ENCODE results near the gene EPHB1.

The EPHB1 gene

GRCh38 chr3:134810052-134810435 lies 15.0 kb downstream of the EPHB1 start:
- no peaks in the 10 kb centered on the region for H3K9me3 Mint-ChIP-seq
- H3K36me3 Mint-ChIP-seq (ENCODE audit: low read depth), result no peaks in the 10 kb centered on the region
- H3K4me3 Mint-ChIP-seq, result no peak overlapping the region
- no peak overlapping the region for H3K27ac Mint-ChIP-seq
- H3K4me1 Mint-ChIP-seq (ENCODE audit: low read depth), result no peaks in the 10 kb centered on the region
- no peaks in the 10 kb centered on the region for H3K27me3 Mint-ChIP-seq

- Mint-ChIP-seq H3K27ac (no peak overlapping the region), H3K27me3 (no peaks in the 10 kb centered on the region), H3K36me3 (ENCODE audit: low read depth) (no peaks in the 10 kb centered on the region), H3K9me3 (no peaks in the 10 kb centered on the region), H3K4me1 (ENCODE audit: low read depth) (no peaks in the 10 kb centered on the region), H3K4me3 (no peak overlapping the region)
Observed at GRCh38 chr3:134810850-134811249, 15.8 kb downstream of the EPHB1 start.

- no peaks in the 10 kb centered on the region for H3K9me3 Mint-ChIP-seq
- no peaks in the 10 kb centered on the region for H3K36me3 Mint-ChIP-seq (ENCODE audit: low read depth)
- H3K27me3 Mint-ChIP-seq, result no peaks in the 10 kb centered on the region
Observed at GRCh38 chr3:134813618-134814017, 18.6 kb downstream of the EPHB1 start.

GRCh38 chr3:134815519-134815918 lies 20.5 kb downstream of the EPHB1 start:
- peaks cover 8% of the 10 kb centered on the region for H3K27me3 Mint-ChIP-seq

More at GRCh38 chr3:134813618-134814017, 18.6 kb downstream of the EPHB1 start:
- Mint-ChIP-seq H3K4me3 (no peak overlapping the region), H3K4me1 (ENCODE audit: low read depth) (no peaks in the 10 kb centered on the region), H3K27ac (no peak overlapping the region)

GRCh38 chr3:134816623-134817022 lies 21.6 kb downstream of the EPHB1 start:
- Mint-ChIP-seq H3K27ac (no peak overlapping the region), H3K4me3 (no peak overlapping the region), H3K27me3 (peaks cover 8% of the 10 kb centered on the region), H3K9me3 (no peaks in the 10 kb centered on the region), H3K36me3 (ENCODE audit: low read depth) (no peaks in the 10 kb centered on the region), H3K4me1 (ENCODE audit: low read depth) (no peaks in the 10 kb centered on the region)

More at GRCh38 chr3:134815519-134815918, 20.5 kb downstream of the EPHB1 start:
- no peaks in the 10 kb centered on the region for H3K36me3 Mint-ChIP-seq (ENCODE audit: low read depth)
- H3K4me1 Mint-ChIP-seq (ENCODE audit: low read depth), result no peaks in the 10 kb centered on the region
- no peak overlapping the region for H3K27ac Mint-ChIP-seq
- no peak overlapping the region for H3K4me3 Mint-ChIP-seq
- no peaks in the 10 kb centered on the region for H3K9me3 Mint-ChIP-seq

- Mint-ChIP-seq H3K4me1 (ENCODE audit: low read depth) (no peaks in the 10 kb centered on the region), H3K4me3 (no peak overlapping the region), H3K27ac (no peak overlapping the region), H3K36me3 (ENCODE audit: low read depth) (no peaks in the 10 kb centered on the region), H3K9me3 (no peaks in the 10 kb centered on the region), H3K27me3 (peaks cover 8% of the 10 kb centered on the region)
Observed at GRCh38 chr3:134817297-134817696, 22.2 kb downstream of the EPHB1 start.

- Mint-ChIP-seq H3K27me3 (peaks cover 8% of the 10 kb centered on the region), H3K27ac (no peak overlapping the region), H3K36me3 (ENCODE audit: low read depth) (no peaks in the 10 kb centered on the region), H3K9me3 (no peaks in the 10 kb centered on the region), H3K4me3 (no peak overlapping the region), H3K4me1 (ENCODE audit: low read depth) (no peaks in the 10 kb centered on the region)
Observed at GRCh38 chr3:134820994-134821393, 25.9 kb downstream of the EPHB1 start.

- H3K36me3 Mint-ChIP-seq (ENCODE audit: low read depth), result no peaks in the 10 kb centered on the region
- H3K4me1 Mint-ChIP-seq (ENCODE audit: low read depth), result no peaks in the 10 kb centered on the region
- H3K9me3 Mint-ChIP-seq, result no peaks in the 10 kb centered on the region
- H3K4me3 Mint-ChIP-seq, result no peak overlapping the region
- H3K27ac Mint-ChIP-seq, result no peak overlapping the region
- H3K27me3 Mint-ChIP-seq, result peaks cover 8% of the 10 kb centered on the region
Observed at GRCh38 chr3:134822090-134822489, 27.0 kb downstream of the EPHB1 start.

GRCh38 chr3:134823679-134824078 lies 28.6 kb downstream of the EPHB1 start:
- H3K4me1 Mint-ChIP-seq (ENCODE audit: low read depth), result no peaks in the 10 kb centered on the region

GRCh38 chr3:134824791-134825190 lies 29.7 kb downstream of the EPHB1 start:
- no peaks in the 10 kb centered on the region for H3K9me3 Mint-ChIP-seq

More at GRCh38 chr3:134823679-134824078, 28.6 kb downstream of the EPHB1 start:
- no peak overlapping the region for H3K4me3 Mint-ChIP-seq
- H3K9me3 Mint-ChIP-seq, result no peaks in the 10 kb centered on the region
- no peaks in the 10 kb centered on the region for H3K36me3 Mint-ChIP-seq (ENCODE audit: low read depth)
- H3K27me3 Mint-ChIP-seq, result peaks cover 12% of the 10 kb centered on the region
- H3K27ac Mint-ChIP-seq, result no peak overlapping the region

GRCh38 chr3:134827213-134827612 lies 32.2 kb downstream of the EPHB1 start:
- Mint-ChIP-seq H3K36me3 (ENCODE audit: low read depth) (no peaks in the 10 kb centered on the region), H3K4me3 (no peak overlapping the region), H3K4me1 (ENCODE audit: low read depth) (no peaks in the 10 kb centered on the region), H3K27ac (no peak overlapping the region), H3K27me3 (peaks cover 4% of the 10 kb centered on the region), H3K9me3 (no peaks in the 10 kb centered on the region)

More at GRCh38 chr3:134824791-134825190, 29.7 kb downstream of the EPHB1 start:
- H3K4me3 Mint-ChIP-seq, result no peak overlapping the region
- no peaks in the 10 kb centered on the region for H3K4me1 Mint-ChIP-seq (ENCODE audit: low read depth)
- H3K36me3 Mint-ChIP-seq (ENCODE audit: low read depth), result no peaks in the 10 kb centered on the region
- H3K27me3 Mint-ChIP-seq, result peaks cover 8% of the 10 kb centered on the region
- H3K27ac Mint-ChIP-seq, result no peak overlapping the region

GRCh38 chr3:134829721-134830120 lies 34.7 kb downstream of the EPHB1 start:
- Mint-ChIP-seq H3K27me3 (peaks cover 4% of the 10 kb centered on the region), H3K4me3 (no peak overlapping the region), H3K27ac (no peak overlapping the region), H3K9me3 (no peaks in the 10 kb centered on the region), H3K4me1 (ENCODE audit: low read depth) (no peaks in the 10 kb centered on the region), H3K36me3 (ENCODE audit: low read depth) (no peaks in the 10 kb centered on the region)

GRCh38 chr3:134832585-134832984 lies 37.5 kb downstream of the EPHB1 start:
- Mint-ChIP-seq H3K27me3 (peaks cover under 1% of the 10 kb centered on the region), H3K4me3 (no peak overlapping the region), H3K27ac (no peak overlapping the region), H3K9me3 (no peaks in the 10 kb centered on the region), H3K4me1 (ENCODE audit: low read depth) (no peaks in the 10 kb centered on the region), H3K36me3 (ENCODE audit: low read depth) (no peaks in the 10 kb centered on the region)

- Mint-ChIP-seq H3K9me3 (peaks cover 5% of the 10 kb centered on the region), H3K4me1 (ENCODE audit: low read depth) (no peaks in the 10 kb centered on the region), H3K36me3 (ENCODE audit: low read depth) (no peaks in the 10 kb centered on the region), H3K27ac (no peak overlapping the region), H3K27me3 (peaks cover 4% of the 10 kb centered on the region), H3K4me3 (no peak overlapping the region)
Observed at GRCh38 chr3:134833453-134834163, 38.5 kb downstream of the EPHB1 start.

GRCh38 chr3:134836921-134837320 lies 41.9 kb downstream of the EPHB1 start:
- H3K27ac Mint-ChIP-seq, result no peak overlapping the region
- H3K4me1 Mint-ChIP-seq (ENCODE audit: low read depth), result no peaks in the 10 kb centered on the region
- H3K27me3 Mint-ChIP-seq, result peaks cover 4% of the 10 kb centered on the region

GRCh38 chr3:134838599-134838998 lies 43.5 kb downstream of the EPHB1 start:
- Mint-ChIP-seq H3K4me3 (no peak overlapping the region), H3K27me3 (peaks cover 4% of the 10 kb centered on the region), H3K9me3 (peaks cover 10% of the 10 kb centered on the region), H3K27ac (no peak overlapping the region), H3K4me1 (ENCODE audit: low read depth) (no peaks in the 10 kb centered on the region), H3K36me3 (ENCODE audit: low read depth) (no peaks in the 10 kb centered on the region)

More at GRCh38 chr3:134836921-134837320, 41.9 kb downstream of the EPHB1 start:
- no peaks in the 10 kb centered on the region for H3K36me3 Mint-ChIP-seq (ENCODE audit: low read depth)
- peaks cover 5% of the 10 kb centered on the region for H3K9me3 Mint-ChIP-seq
- no peak overlapping the region for H3K4me3 Mint-ChIP-seq
